Endodermal cell (in vitro differentiated cells): Measurements from ENCODE around the gene TINCR. TPM values are rescaled to one million over a fixed set of nuclear protein-coding genes. Genes with fewer than 3 reads are reported as not detected.

Source experiments
- DNase-seq: peaks from one replicate; pipeline ENCODE4 v3.0.0-alpha.2; 2017
- H3K27ac ChIP-seq: 2 replicates; pipeline ENCODE4 v1.5.1; 2013; ENCODE audit warnings: mild to moderate bottlenecking, low read depth, low read length, moderate library complexity
- H3K27me3 ChIP-seq: 2 replicates; pipeline ENCODE4 v1.6.1; 2013; ENCODE audit warnings: mild to moderate bottlenecking, low read length, moderate library complexity; ENCODE audit not compliant: insufficient read depth, control insufficient read depth, poor library complexity, severe bottlenecking
- H3K36me3 ChIP-seq: 2 replicates; pipeline ENCODE4 v1.7.0; 2013; ENCODE audit warnings: mild to moderate bottlenecking, low read length, moderate library complexity; ENCODE audit not compliant: control insufficient read depth, insufficient read depth
- H3K4me1 ChIP-seq: one replicate; pipeline ENCODE4 v1.7.0; 2013; ENCODE audit warnings: low read length; ENCODE audit not compliant: control insufficient read depth, insufficient read depth
- H3K4me3 ChIP-seq: 2 replicates; pipeline ENCODE4 v1.5.1; 2013; ENCODE audit warnings: mild to moderate bottlenecking, low read length, moderate library complexity
- H3K9ac ChIP-seq: 2 replicates; pipeline ENCODE4 v1.6.1; 2013; ENCODE audit warnings: mild to moderate bottlenecking, low read length, moderate library complexity; ENCODE audit not compliant: poor library complexity, severe bottlenecking; ENCODE audit errors: extremely low read depth
- H3K9me3 ChIP-seq: 2 replicates; pipeline ENCODE4 v1.6.1; 2013; ENCODE audit warnings: mild to moderate bottlenecking, low read length, moderate library complexity; ENCODE audit not compliant: control insufficient read depth
- H3K27ac Mint-ChIP-seq: 2 replicates; pipeline ENCODE4 v1.8.0; 2020; ENCODE audit warnings: mixed read lengths
- H3K27me3 Mint-ChIP-seq: 2 replicates; pipeline ENCODE4 v1.8.0; 2021; ENCODE audit warnings: mild to moderate bottlenecking, mixed read lengths; ENCODE audit not compliant: insufficient read depth
- H3K36me3 Mint-ChIP-seq: 2 replicates; pipeline ENCODE4 v1.8.0; 2020; ENCODE audit warnings: low read depth, mixed read lengths
- H3K4me1 Mint-ChIP-seq: 2 replicates; pipeline ENCODE4 v1.8.0; 2020; ENCODE audit warnings: mixed read lengths
- H3K4me3 Mint-ChIP-seq: 2 replicates; pipeline ENCODE4 v1.8.0; 2020; ENCODE audit warnings: mild to moderate bottlenecking, moderate library complexity, mixed read lengths
- H3K9me3 Mint-ChIP-seq: 2 replicates; pipeline ENCODE4 v1.8.0; 2020; ENCODE audit warnings: mild to moderate bottlenecking, mixed read lengths
- CTCF ChIP-seq: fragments of 200-600 bp; sonication (generic); conservative IDR thresholded peaks from 2 replicates; pipeline ENCODE4 v1.5.0; 2021; ENCODE audit warnings: antibody characterized with exemption, mild to moderate bottlenecking
- WGBS, 2 experiments: methylation state at CpG; one replicate each; pipeline versions ENCODE4 v1.1.5 to v1.1.7; 2013; ENCODE audit warnings: missing lambda C conversion rate in 2 of 2, mixed read lengths in 1 of 2; ENCODE audit not compliant: insufficient coverage in 1 of 2, insufficient read length in 1 of 2; 5-methylcytosine and 5-hydroxymethylcytosine counted together
- total RNA-seq, 2 donors: library from RNA; stranded (reverse); fragmentation: NEBNext Ultra II Directional in 1 of 2; extraction: Animal tissue kit (Norgen Biotek cat#: 25700) in 1 of 2; gene quantifications; 2 replicates in 1 of 2; 3 replicates in 1 of 2; pipeline ENCODE4 v1.2.1, GENCODE V29; 2021

The TINCR gene
- total RNA-seq, 2 donors from 2014 or later: 0.53 to 1.2 TPM

- no peak overlapping the region for H3K9ac ChIP-seq
- peak; percentile 73 for DNase-seq
- 76 to 86% methylated on average over 5 of the region's 5 CpGs for WGBS, 2 experiments
- peaks cover 31% of the 10 kb centered on the region for H3K9me3 Mint-ChIP-seq
- no peaks in the 10 kb centered on the region for H3K4me1 Mint-ChIP-seq
- no peak overlapping the region for H3K4me3 Mint-ChIP-seq
- peaks cover 71% of the 10 kb centered on the region for H3K27me3 Mint-ChIP-seq
- H3K27me3 ChIP-seq: no peaks in the 10 kb centered on the region
- peaks cover 15% of the 10 kb centered on the region for H3K9me3 ChIP-seq
- no peak overlapping the region for H3K4me3 ChIP-seq
- no peak overlapping the region for H3K27ac ChIP-seq
- H3K36me3 ChIP-seq: no peaks in the 10 kb centered on the region
- H3K27ac Mint-ChIP-seq: no peak overlapping the region
- peaks cover 2% of the 10 kb centered on the region for H3K36me3 Mint-ChIP-seq
- H3K4me1 ChIP-seq: no peaks in the 10 kb centered on the region
- peak; percentile 73 for TF ChIP-seq CTCF
Measured at GRCh38 chr19:5515737-5516136, 52.0 kb downstream of the TINCR start.

- no peak overlapping the region for H3K9ac ChIP-seq
Measured at GRCh38 chr19:5514001-5514400, 53.8 kb downstream of the TINCR start.

GRCh38 chr19:5512715-5513114 lies 55.0 kb downstream of the TINCR start:
- Histone ChIP-seq H3K4me1 (no peaks in the 10 kb centered on the region), H3K27ac (no peak overlapping the region), H3K9ac (no peak overlapping the region), H3K9me3 (peaks cover 10% of the 10 kb centered on the region), H3K36me3 (no peaks in the 10 kb centered on the region), H3K4me3 (no peak overlapping the region), H3K27me3 (no peaks in the 10 kb centered on the region)
- H3K27me3 Mint-ChIP-seq: peaks cover 53% of the 10 kb centered on the region
- TF ChIP-seq CTCF: no peak
- H3K9me3 Mint-ChIP-seq: peaks cover 28% of the 10 kb centered on the region
- no peak overlapping the region for H3K27ac Mint-ChIP-seq
- H3K36me3 Mint-ChIP-seq: peaks cover 2% of the 10 kb centered on the region
- H3K4me1 Mint-ChIP-seq: no peaks in the 10 kb centered on the region
- no peak for DNase-seq
- WGBS, 2 experiments: 84 to 91% methylated on average over 18 to 23 of the region's 23 CpGs
- no peak overlapping the region for H3K4me3 Mint-ChIP-seq

More at GRCh38 chr19:5514001-5514400, 53.8 kb downstream of the TINCR start:
- Mint-ChIP-seq H3K9me3 (peaks cover 29% of the 10 kb centered on the region), H3K27ac (no peak overlapping the region), H3K4me1 (no peaks in the 10 kb centered on the region), H3K27me3 (peaks cover 63% of the 10 kb centered on the region), H3K36me3 (peaks cover 2% of the 10 kb centered on the region), H3K4me3 (no peak overlapping the region)
- Histone ChIP-seq H3K27ac (no peak overlapping the region), H3K4me1 (no peaks in the 10 kb centered on the region), H3K9me3 (peaks cover 10% of the 10 kb centered on the region), H3K27me3 (no peaks in the 10 kb centered on the region), H3K4me3 (no peak overlapping the region), H3K36me3 (no peaks in the 10 kb centered on the region)
- no peak for TF ChIP-seq CTCF
- DNase-seq: no peak
- WGBS, 2 experiments: 67 to 68% methylated on average over 2 to 3 of the region's 3 CpGs

Other genes starting within 250 kb of the TINCR start
- gene PTPRS, start 227.1 kb downstream of the TINCR start, total RNA-seq: 100 to 1,000 TPM; 226 to 248 TPM
- gene ZNRF4, start 112.5 kb downstream of the TINCR start, total RNA-seq: not detected
- 10 to 100 TPM; 69.2 to 74.6 TPM for gene SAFB2, start 54.8 kb upstream of the TINCR start, total RNA-seq
- 100 to 1,000 TPM; 130 to 153 TPM for gene SAFB, start 55.1 kb upstream of the TINCR start, total RNA-seq
- 10 to 100 TPM; 26.3 to 35.0 TPM for gene MICOS13, start 112.6 kb upstream of the TINCR start, total RNA-seq
- gene HSD11B1L, start 113.1 kb upstream of the TINCR start, total RNA-seq: 10 to 100 TPM in 1 of 2 donors, 1 to 10 TPM in 1; 7.7 to 12.7 TPM
- gene RPL36, start 122.3 kb upstream of the TINCR start, total RNA-seq: 1,000 to 10,000 TPM; 1,005 to 1,008 TPM
- gene LONP1, start 152.2 kb upstream of the TINCR start, total RNA-seq: 100 to 1,000 TPM in 1 of 2 donors, 10 to 100 TPM in 1; 97.1 to 109 TPM
- not detected for gene CATSPERD, start 152.7 kb upstream of the TINCR start, total RNA-seq
- 1 to 10 TPM; 1.9 to 3.6 TPM for gene PRR22, start 216.8 kb upstream of the TINCR start, total RNA-seq
- 10 to 100 TPM; 19.6 to 36.8 TPM for gene DUS3L, start 223.2 kb upstream of the TINCR start, total RNA-seq
- 1 to 10 TPM; 5.8 to 6.4 TPM for gene NRTN, start 237.1 kb upstream of the TINCR start, total RNA-seq